Measurements from ENCODE around the gene TMOD2.

Gene TMOD2

DNA sequence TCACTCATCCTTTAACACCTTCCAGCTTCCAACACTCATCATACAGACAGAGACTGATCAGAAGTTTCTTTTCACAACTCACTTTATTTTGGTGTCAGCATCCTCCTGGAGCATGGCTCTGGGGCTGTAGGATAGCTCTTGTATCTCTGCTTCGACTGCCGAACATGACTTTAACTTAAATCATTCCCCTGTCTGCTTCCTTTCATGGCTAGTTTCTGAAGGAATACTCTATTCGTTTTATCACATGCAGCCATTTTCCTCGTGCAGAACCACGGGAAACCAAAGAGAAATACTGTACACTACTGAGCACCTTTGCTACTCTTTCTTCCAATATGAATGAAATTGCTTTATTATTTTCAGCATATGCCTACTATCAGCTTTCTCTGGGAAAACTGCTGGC, 2.1 kb upstream of the TMOD2 start:
- no peak for DNase-seq (ENCODE audit: low read depth, low spot score)
- TF ChIP-seq, protein P1, sequence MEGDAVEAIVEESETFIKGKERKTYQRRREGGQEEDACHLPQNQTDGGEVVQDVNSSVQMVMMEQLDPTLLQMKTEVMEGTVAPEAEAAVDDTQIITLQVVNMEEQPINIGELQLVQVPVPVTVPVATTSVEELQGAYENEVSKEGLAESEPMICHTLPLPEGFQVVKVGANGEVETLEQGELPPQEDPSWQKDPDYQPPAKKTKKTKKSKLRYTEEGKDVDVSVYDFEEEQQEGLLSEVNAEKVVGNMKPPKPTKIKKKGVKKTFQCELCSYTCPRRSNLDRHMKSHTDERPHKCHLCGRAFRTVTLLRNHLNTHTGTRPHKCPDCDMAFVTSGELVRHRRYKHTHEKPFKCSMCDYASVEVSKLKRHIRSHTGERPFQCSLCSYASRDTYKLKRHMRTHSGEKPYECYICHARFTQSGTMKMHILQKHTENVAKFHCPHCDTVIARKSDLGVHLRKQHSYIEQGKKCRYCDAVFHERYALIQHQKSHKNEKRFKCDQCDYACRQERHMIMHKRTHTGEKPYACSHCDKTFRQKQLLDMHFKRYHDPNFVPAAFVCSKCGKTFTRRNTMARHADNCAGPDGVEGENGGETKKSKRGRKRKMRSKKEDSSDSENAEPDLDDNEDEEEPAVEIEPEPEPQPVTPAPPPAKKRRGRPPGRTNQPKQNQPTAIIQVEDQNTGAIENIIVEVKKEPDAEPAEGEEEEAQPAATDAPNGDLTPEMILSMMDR (IDR thresholded peaks at IDR 0.05; ENCODE audit: low read depth, low read length): no peak
- H3K4me3 ChIP-seq (ENCODE audit: low read depth, low read length): no peak overlapping the region
- in situ Hi-C loops (cut with HindIII; ENCODE audit: low sequenced_read_pairs): no loop called here

DNA sequence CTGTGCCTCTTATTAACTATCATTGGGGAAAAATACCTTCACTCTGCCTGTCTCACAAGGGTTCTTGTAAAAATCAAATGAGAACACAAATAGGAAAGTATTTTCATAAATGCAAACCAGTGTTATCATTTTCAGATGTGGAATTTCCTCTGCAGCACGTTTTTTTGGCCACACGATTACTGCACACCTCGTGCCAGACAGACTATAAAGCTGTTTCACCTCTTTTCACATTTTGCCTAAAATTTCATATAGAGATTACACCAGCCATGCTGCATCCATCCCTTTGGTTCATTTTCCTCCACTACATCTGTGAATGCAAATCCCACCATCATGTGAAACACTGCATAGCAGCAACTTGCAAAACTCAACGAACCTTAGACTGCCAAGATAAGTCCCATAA, 1.2 kb upstream of the TMOD2 start:
- DNase-seq (ENCODE audit: low read depth, low spot score): no peak
- H3K4me3 ChIP-seq (ENCODE audit: low read depth, low read length): no peak overlapping the region
- TF ChIP-seq, protein P1 (IDR thresholded peaks at IDR 0.05; ENCODE audit: low read depth, low read length): no peak
- in situ Hi-C loops (cut with HindIII; ENCODE audit: low sequenced_read_pairs): no loop called here

DNA sequence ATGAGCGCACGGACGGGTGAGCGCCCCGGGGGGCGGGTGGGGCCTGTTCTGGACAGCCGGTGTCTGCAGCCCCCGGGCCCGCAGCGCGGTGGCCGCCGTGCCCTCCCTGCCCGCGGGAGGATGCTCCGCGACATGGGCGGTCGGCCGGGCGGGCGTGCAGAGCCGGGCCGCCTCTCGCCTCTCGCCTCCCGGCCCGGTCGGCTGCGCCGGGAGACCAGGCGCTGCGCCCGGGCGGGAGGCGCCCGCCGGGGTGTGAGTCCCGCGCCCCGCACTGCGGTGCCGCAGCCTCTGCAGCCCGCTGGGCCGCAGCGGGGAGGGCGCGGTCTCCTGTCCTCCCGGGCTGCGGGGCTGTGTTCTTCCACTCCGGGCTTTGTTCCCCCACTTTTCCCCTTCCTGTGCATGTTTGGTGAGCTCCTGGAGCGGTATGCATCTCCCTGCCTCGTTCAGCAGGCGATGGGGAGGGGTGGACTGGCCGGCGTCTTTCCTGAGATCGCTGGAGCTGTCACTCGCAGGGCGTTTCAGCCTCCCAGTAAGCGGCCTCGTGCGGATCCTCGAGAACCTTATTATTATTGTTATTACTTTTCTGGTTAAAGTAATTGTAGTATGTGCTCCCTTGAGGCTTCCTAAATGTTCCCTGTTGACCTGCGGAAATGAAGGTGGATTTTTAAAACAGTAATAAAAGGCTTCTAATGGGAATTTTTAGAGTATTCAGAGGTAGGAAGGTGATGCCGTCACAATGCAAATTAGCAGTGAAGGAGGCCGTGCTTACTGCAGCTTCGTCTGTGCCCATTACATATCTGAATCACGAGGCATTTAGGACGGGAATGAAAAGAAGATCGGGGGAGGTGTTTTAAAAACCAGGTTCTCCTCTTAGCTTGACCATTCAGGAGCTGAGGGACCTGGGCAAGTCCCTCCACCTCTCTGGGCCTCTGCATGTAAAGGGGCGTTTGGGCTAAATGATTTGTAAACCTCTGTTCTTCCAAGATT, 593 bp downstream of the TMOD2 start:
- H3K4me3 ChIP-seq (ENCODE audit: low read depth, low read length): peak overlapping the region; percentile 57
- peak; percentile 31 for DNase-seq (ENCODE audit: low read depth, low spot score)
- TF ChIP-seq, protein P1 (IDR thresholded peaks at IDR 0.05; ENCODE audit: low read depth, low read length): no peak
- in situ Hi-C loops (cut with HindIII; ENCODE audit: low sequenced_read_pairs): no loop called here

DNA sequence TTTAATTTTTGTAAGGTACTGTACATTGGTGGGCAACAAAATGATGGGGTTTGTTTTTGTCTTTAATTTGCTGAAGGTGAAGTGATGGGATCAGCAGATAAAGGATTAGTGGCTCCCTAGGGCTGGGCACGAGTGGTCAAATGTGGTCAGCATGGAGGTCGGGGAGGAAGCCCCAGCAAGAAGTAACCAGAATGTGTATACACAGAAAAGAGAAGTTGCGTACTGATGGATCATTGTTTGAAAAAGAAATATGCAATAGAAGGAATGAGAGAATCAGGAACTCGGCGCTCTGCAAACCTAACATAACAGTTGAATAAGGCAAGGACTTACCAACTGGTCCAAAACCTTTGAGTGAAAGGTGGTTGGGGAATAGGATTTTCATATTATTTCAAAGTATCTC, 1.5 kb downstream of the TMOD2 start:
- TF ChIP-seq, protein P1 (IDR thresholded peaks at IDR 0.05; ENCODE audit: low read depth, low read length): no peak
- no peak for DNase-seq (ENCODE audit: low read depth, low spot score)
- H3K4me3 ChIP-seq (ENCODE audit: low read depth, low read length): no peak overlapping the region
- in situ Hi-C loops (cut with HindIII; ENCODE audit: low sequenced_read_pairs): no loop called here

DNA sequence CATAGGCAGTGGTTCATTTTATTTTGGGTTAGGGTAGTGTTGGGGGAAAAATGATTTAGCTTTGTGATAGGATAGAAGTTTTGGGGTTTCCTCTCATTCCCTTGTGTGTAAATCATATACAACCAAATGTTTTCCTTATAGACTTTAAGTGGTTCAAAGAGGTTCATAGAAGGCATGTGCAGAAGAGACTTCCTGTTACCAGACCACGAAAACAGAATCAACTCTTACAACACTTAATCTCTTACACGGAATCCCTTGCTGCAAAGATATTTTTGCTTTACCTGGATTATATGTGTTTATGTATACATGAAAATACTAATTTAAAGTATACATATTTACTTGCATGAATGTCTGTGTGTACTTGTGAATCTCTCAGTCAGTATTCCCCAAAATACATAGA, 2.9 kb downstream of the TMOD2 start:
- H3K4me3 ChIP-seq (ENCODE audit: low read depth, low read length): no peak overlapping the region
- TF ChIP-seq, protein P1 (IDR thresholded peaks at IDR 0.05; ENCODE audit: low read depth, low read length): no peak
- in situ Hi-C loops (cut with HindIII; ENCODE audit: low sequenced_read_pairs): no loop called here
- no peak for DNase-seq (ENCODE audit: low read depth, low spot score)

DNA sequence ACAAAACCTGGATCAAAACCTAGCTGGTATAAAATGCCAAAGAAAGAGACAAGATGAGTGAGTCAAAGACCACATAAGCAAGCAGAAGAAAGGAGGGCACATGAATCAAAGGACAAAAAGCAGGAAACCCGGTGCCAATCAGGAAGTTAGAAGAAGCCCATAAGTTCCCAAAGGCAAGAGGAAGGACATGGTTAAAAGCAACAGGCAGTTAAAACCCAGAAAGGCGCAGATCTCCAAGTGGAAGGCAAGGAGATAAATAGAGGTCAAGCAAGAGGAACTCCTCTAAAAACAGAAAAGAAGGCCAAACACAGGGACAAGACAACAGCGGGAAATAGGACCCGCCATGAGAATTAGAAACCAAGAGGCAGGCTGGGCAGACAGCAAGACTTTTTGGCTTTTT, 4.4 kb downstream of the TMOD2 start:
- in situ Hi-C loops (cut with HindIII; ENCODE audit: low sequenced_read_pairs): no loop called here
- H3K4me3 ChIP-seq (ENCODE audit: low read depth, low read length): no peak overlapping the region

More for the DNA sequence above, 4.4 kb downstream of the TMOD2 start:
- no peak for DNase-seq (ENCODE audit: low read depth, low spot score)
- TF ChIP-seq, protein P1 (IDR thresholded peaks at IDR 0.05; ENCODE audit: low read depth, low read length): no peak
